ENCODE results near the gene USP6NL. TPM values are rescaled to one million over a fixed set of nuclear protein-coding genes. Genes with fewer than 3 reads are reported as not detected.

USP6NL gene
- total RNA-seq, 1 experiment from 2014 or later = 38.7 TPM

DNA sequence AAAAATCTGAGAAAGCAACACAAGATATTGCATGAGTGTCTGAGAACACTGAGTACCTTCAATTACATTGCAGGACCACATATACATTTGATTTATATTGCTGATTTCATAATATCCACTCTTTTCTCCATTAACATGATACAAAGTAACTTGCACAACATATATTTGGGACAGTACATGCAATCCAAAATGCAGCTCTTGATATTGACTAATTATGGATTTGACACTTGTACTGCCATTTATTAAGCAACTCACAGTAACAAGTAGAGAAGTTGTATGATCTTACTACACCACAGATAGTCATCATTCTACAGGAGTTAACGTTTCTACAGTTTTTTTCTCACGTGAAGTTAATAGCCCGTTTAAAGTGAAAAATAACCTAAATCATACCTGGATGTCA, 46.7 kb downstream of the USP6NL start:
- no TSS peak for BruUV-seq (replicated peaks)
- DNase-seq (ENCODE audit: low spot score) = no peak
- Histone ChIP-seq H3K9me3 (ENCODE audit: low read depth, low read length, poor library complexity, severe bottlenecking) (no peaks in the 10 kb centered on the region), H3K27me3 (replicated peaks; ENCODE audit: insufficient read depth, low read depth, low read length, poor library complexity) (no peaks in the 10 kb centered on the region), H3K4me1 (ENCODE audit: insufficient read depth, low read length, poor library complexity, severe bottlenecking) (peaks cover 24% of the 10 kb centered on the region), H3K36me3 (ENCODE audit: insufficient read depth, low read length, poor library complexity, severe bottlenecking) (no peaks in the 10 kb centered on the region), H3K4me3 (ENCODE audit: low read depth, low read length, poor library complexity, severe bottlenecking) (no peak overlapping the region), H3K27ac (ENCODE audit: low read depth, low read length, poor library complexity, severe bottlenecking) (no peak overlapping the region)
- intact Hi-C loops (cut with micrococcal nuclease; ENCODE audit: unreplicated experiment) = loop anchor here (5.0 kb wide), 1 partner anchor 43 kb away; no protein-coding TSS in a partner anchor
- CTCF ChIA-PET = no interaction called here
- POLR2A ChIA-PET (ENCODE audit: low non-redundant PET) = no interaction called here
- TF ChIP-seq, protein P1, sequence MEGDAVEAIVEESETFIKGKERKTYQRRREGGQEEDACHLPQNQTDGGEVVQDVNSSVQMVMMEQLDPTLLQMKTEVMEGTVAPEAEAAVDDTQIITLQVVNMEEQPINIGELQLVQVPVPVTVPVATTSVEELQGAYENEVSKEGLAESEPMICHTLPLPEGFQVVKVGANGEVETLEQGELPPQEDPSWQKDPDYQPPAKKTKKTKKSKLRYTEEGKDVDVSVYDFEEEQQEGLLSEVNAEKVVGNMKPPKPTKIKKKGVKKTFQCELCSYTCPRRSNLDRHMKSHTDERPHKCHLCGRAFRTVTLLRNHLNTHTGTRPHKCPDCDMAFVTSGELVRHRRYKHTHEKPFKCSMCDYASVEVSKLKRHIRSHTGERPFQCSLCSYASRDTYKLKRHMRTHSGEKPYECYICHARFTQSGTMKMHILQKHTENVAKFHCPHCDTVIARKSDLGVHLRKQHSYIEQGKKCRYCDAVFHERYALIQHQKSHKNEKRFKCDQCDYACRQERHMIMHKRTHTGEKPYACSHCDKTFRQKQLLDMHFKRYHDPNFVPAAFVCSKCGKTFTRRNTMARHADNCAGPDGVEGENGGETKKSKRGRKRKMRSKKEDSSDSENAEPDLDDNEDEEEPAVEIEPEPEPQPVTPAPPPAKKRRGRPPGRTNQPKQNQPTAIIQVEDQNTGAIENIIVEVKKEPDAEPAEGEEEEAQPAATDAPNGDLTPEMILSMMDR (conservative IDR thresholded peaks at IDR 0.05; ENCODE audit: low read depth, low read length) = no peak
- no peak for TF ChIP-seq EZH2 (IDR thresholded peaks at IDR 0.05; ENCODE audit: borderline replicate concordance, low read depth, low read length, poor library complexity, severe bottlenecking)

DNA sequence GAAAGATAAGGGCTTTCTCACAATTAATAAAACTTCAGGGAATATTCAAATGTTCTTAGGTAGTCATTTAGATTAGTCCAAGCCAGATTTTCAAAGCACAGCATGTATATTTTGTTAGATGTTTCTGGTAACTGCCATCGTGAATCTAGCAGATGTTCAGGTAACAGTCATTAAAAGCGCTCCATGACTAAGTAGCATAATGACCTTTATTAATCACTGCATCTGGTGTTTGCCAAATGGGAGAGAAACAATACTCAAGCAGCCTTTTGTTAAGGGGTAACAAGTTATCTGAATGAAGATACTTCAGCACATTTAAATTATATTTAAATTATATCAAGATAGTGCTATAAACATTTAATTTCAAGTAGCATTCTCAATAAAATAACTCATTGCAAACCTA, 47.5 kb downstream of the USP6NL start:
- no peak for TF ChIP-seq EZH2 (IDR thresholded peaks at IDR 0.05; ENCODE audit: borderline replicate concordance, low read depth, low read length, poor library complexity, severe bottlenecking)
- TF ChIP-seq, protein P1 (conservative IDR thresholded peaks at IDR 0.05; ENCODE audit: low read depth, low read length) = no peak
- peaks cover 28% of the 10 kb centered on the region for H3K4me1 ChIP-seq (ENCODE audit: insufficient read depth, low read length, poor library complexity, severe bottlenecking)
- H3K9me3 ChIP-seq (ENCODE audit: low read depth, low read length, poor library complexity, severe bottlenecking) = no peaks in the 10 kb centered on the region
- ChIA-PET CTCF (no interaction called here), POLR2A (ENCODE audit: low non-redundant PET) (no interaction called here)
- H3K36me3 ChIP-seq (ENCODE audit: insufficient read depth, low read length, poor library complexity, severe bottlenecking) = no peaks in the 10 kb centered on the region
- intact Hi-C loops (cut with micrococcal nuclease; ENCODE audit: unreplicated experiment) = loop anchor here (5.0 kb wide), 1 partner anchor 43 kb away; no protein-coding TSS in a partner anchor
- H3K4me3 ChIP-seq (ENCODE audit: low read depth, low read length, poor library complexity, severe bottlenecking) = no peak overlapping the region
- DNase-seq (ENCODE audit: low spot score) = no peak
- BruUV-seq (replicated peaks) = no TSS peak
- no peak overlapping the region for H3K27ac ChIP-seq (ENCODE audit: low read depth, low read length, poor library complexity, severe bottlenecking)
- no peaks in the 10 kb centered on the region for H3K27me3 ChIP-seq (replicated peaks; ENCODE audit: insufficient read depth, low read depth, low read length, poor library complexity)

DNA sequence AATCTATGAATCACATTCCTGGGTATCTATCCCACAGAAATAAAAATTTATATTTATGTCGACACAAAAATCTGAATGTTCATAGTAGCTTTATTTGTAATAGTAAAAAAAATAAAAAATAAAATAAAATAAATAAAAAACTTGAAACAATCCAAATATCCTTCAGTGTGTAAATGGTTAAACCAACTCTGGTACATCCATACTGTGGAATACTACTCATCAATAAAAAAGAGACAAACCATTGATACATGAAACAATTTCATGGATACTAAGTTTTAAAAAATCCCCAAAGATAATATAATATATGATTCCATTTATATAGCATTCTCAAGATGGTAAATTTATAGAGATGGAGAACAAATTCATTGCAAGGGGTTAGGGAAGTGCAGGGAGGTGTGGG, 48.6 kb downstream of the USP6NL start:
- BruUV-seq (replicated peaks) = no TSS peak
- CTCF ChIA-PET = no interaction called here
- no peak overlapping the region for H3K4me3 ChIP-seq (ENCODE audit: low read depth, low read length, poor library complexity, severe bottlenecking)
- H3K9me3 ChIP-seq (ENCODE audit: low read depth, low read length, poor library complexity, severe bottlenecking) = no peaks in the 10 kb centered on the region
- DNase-seq (ENCODE audit: low spot score) = no peak
- H3K36me3 ChIP-seq (ENCODE audit: insufficient read depth, low read length, poor library complexity, severe bottlenecking) = no peaks in the 10 kb centered on the region
- POLR2A ChIA-PET (ENCODE audit: low non-redundant PET) = no interaction called here
- H3K27ac ChIP-seq (ENCODE audit: low read depth, low read length, poor library complexity, severe bottlenecking) = no peak overlapping the region
- no peaks in the 10 kb centered on the region for H3K27me3 ChIP-seq (replicated peaks; ENCODE audit: insufficient read depth, low read depth, low read length, poor library complexity)
- TF ChIP-seq EZH2 (IDR thresholded peaks at IDR 0.05; ENCODE audit: borderline replicate concordance, low read depth, low read length, poor library complexity, severe bottlenecking) = no peak
- TF ChIP-seq, protein P1 (conservative IDR thresholded peaks at IDR 0.05; ENCODE audit: low read depth, low read length) = no peak
- intact Hi-C loops (cut with micrococcal nuclease; ENCODE audit: unreplicated experiment) = loop anchor here (5.0 kb wide), 1 partner anchor 44 kb away; no protein-coding TSS in a partner anchor
- H3K4me1 ChIP-seq (ENCODE audit: insufficient read depth, low read length, poor library complexity, severe bottlenecking) = peaks cover 35% of the 10 kb centered on the region

Data from A673 (cell line).